ENCODE data around the gene CPEB2.
"Not testable (repeated sequence)": the region's sequence is repeated elsewhere in the genome, so short reads cannot be mapped to it uniquely, and the experiment has no call there.

Gene CPEB2

GRCh38 chr4:15084780-15085179, 82.5 kb downstream of the CPEB2 start:
- H2AK5ac ChIP-seq (ENCODE audit: low read depth, low read length) = no peak overlapping the region
- H3K4me1 ChIP-seq (ENCODE audit: control insufficient read depth in 2 of 2, insufficient read depth in 1 of 2, low read depth in 1 of 2, low read length in 2 of 2) = no peaks in the 10 kb centered on the region
- no peak overlapping the region for H3K18ac ChIP-seq (ENCODE audit: low read length)
- no peaks in the 10 kb centered on the region for H3K9me3 ChIP-seq (replicated peaks in 1 of 2; ENCODE audit: control insufficient read depth in 2 of 2, insufficient read depth in 1 of 2, low read depth in 1 of 2, low read length in 2 of 2)
- no peak overlapping the region for H3K27ac ChIP-seq (replicated peaks; ENCODE audit: low read length)
- WGBS, 2 donors (ENCODE audit: extremely low coverage in 2 of 2, insufficient read length in 2 of 2, insufficient replicate concordance in 1 of 2) = no CpG with 5 or more reads among the region's 1 CpG
- no peak overlapping the region for H2AFZ ChIP-seq (ENCODE audit: low read length)
- DNase-seq (ENCODE audit: low spot score) = no peak
- H3K79me1 ChIP-seq (ENCODE audit: low read depth, low read length) = no peaks in the 10 kb centered on the region
- no peak overlapping the region for H2BK120ac ChIP-seq (ENCODE audit: low read depth, low read length)
- H3K4me3 ChIP-seq (ENCODE audit: low read length in 2 of 2) = no peak overlapping the region
- no peak overlapping the region for H2BK15ac ChIP-seq (ENCODE audit: low read length)
- H2BK5ac ChIP-seq (ENCODE audit: low read length) = no peak overlapping the region
- H3K27me3 ChIP-seq (ENCODE audit: control insufficient read depth in 3 of 3, insufficient read depth in 3 of 3, low read depth in 1 of 3, low read length in 3 of 3) = no peaks in the 10 kb centered on the region
- H3K4ac ChIP-seq (ENCODE audit: low read length) = no peak overlapping the region
- no peak overlapping the region for H3K4me2 ChIP-seq (ENCODE audit: insufficient read depth, low read length, poor library complexity, severe bottlenecking)
- H3K23ac ChIP-seq (ENCODE audit: low read depth, low read length, poor library complexity) = no peak overlapping the region
- no peak overlapping the region for H3K14ac ChIP-seq (ENCODE audit: low read length)
- no peak overlapping the region for H2BK12ac ChIP-seq (ENCODE audit: low read length)
- H3K36me3 ChIP-seq (replicated peaks in 1 of 2; ENCODE audit: control insufficient read depth in 2 of 2, insufficient read depth in 2 of 2, low read length in 2 of 2) = no peaks in the 10 kb centered on the region
- H4K8ac ChIP-seq (ENCODE audit: low read depth, low read length) = no peak overlapping the region
- H3K9ac ChIP-seq (ENCODE audit: low read depth, low read length, poor library complexity) = no peak overlapping the region
- no peak overlapping the region for H4K91ac ChIP-seq (ENCODE audit: low read depth, low read length, poor library complexity)

- H2BK120ac ChIP-seq (ENCODE audit: low read depth, low read length); H3K23ac ChIP-seq (ENCODE audit: low read depth, low read length, poor library complexity); H3K9me3 ChIP-seq (replicated peaks in 1 of 2; ENCODE audit: control insufficient read depth in 2 of 2, insufficient read depth in 1 of 2, low read depth in 1 of 2, low read length in 2 of 2); H2BK5ac ChIP-seq (ENCODE audit: low read length); H3K9ac ChIP-seq (ENCODE audit: low read depth, low read length, poor library complexity); H3K27ac ChIP-seq (replicated peaks; ENCODE audit: low read length); H3K4me2 ChIP-seq (ENCODE audit: insufficient read depth, low read length, poor library complexity, severe bottlenecking); H3K27me3 ChIP-seq (ENCODE audit: control insufficient read depth in 3 of 3, insufficient read depth in 3 of 3, low read depth in 1 of 3, low read length in 3 of 3); H4K8ac ChIP-seq (ENCODE audit: low read depth, low read length); DNase-seq (ENCODE audit: low spot score); H3K4me3 ChIP-seq (ENCODE audit: low read length in 2 of 2); H2AK5ac ChIP-seq (ENCODE audit: low read depth, low read length); H3K4me1 ChIP-seq (ENCODE audit: control insufficient read depth in 2 of 2, insufficient read depth in 1 of 2, low read depth in 1 of 2, low read length in 2 of 2); H4K91ac ChIP-seq (ENCODE audit: low read depth, low read length, poor library complexity); H3K14ac ChIP-seq (ENCODE audit: low read length); H3K79me1 ChIP-seq (ENCODE audit: low read depth, low read length); H3K18ac ChIP-seq (ENCODE audit: low read length); H3K36me3 ChIP-seq (replicated peaks in 1 of 2; ENCODE audit: control insufficient read depth in 2 of 2, insufficient read depth in 2 of 2, low read length in 2 of 2); H2BK12ac ChIP-seq (ENCODE audit: low read length); H2BK15ac ChIP-seq (ENCODE audit: low read length); H3K4ac ChIP-seq (ENCODE audit: low read length); H2AFZ ChIP-seq (ENCODE audit: low read length): not testable (repeated sequence)
- no CpG with 5 or more reads among the region's 3 CpGs for WGBS, 2 donors (ENCODE audit: extremely low coverage in 2 of 2, insufficient read length in 2 of 2, insufficient replicate concordance in 1 of 2)
These were observed 83.5 kb downstream of the CPEB2 start for GRCh38 chr4:15085762-15086161.

DNA sequence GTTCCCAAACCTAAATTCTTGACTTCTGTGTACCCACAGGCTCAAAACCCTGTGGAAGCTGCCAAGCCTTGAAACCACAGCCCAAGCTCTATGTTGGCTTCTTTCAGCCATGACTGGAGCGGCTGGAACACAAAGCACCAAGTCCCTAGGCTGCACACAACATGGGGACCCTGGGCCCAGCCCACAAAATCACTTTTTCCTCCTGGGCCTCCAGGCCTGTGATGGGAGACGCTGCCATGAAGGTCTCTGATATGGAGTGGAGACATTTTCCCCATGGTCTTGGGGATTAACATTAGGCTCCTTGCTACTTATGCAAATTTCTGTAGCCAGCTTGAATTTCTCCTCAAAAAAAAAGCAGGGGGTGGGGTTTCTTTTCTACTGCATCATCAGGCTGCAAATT, 84.0 kb downstream of the CPEB2 start:
- H2BK12ac ChIP-seq (ENCODE audit: low read length); H3K79me1 ChIP-seq (ENCODE audit: low read depth, low read length); H3K4me1 ChIP-seq (ENCODE audit: control insufficient read depth in 2 of 2, insufficient read depth in 1 of 2, low read depth in 1 of 2, low read length in 2 of 2); H4K8ac ChIP-seq (ENCODE audit: low read depth, low read length); H3K14ac ChIP-seq (ENCODE audit: low read length); H2BK5ac ChIP-seq (ENCODE audit: low read length); H3K23ac ChIP-seq (ENCODE audit: low read depth, low read length, poor library complexity); H3K27ac ChIP-seq (replicated peaks; ENCODE audit: low read length); H3K18ac ChIP-seq (ENCODE audit: low read length); DNase-seq (ENCODE audit: low spot score); H2AFZ ChIP-seq (ENCODE audit: low read length); H3K9me3 ChIP-seq (replicated peaks in 1 of 2; ENCODE audit: control insufficient read depth in 2 of 2, insufficient read depth in 1 of 2, low read depth in 1 of 2, low read length in 2 of 2); H3K4ac ChIP-seq (ENCODE audit: low read length); H3K4me2 ChIP-seq (ENCODE audit: insufficient read depth, low read length, poor library complexity, severe bottlenecking); H2AK5ac ChIP-seq (ENCODE audit: low read depth, low read length); H2BK120ac ChIP-seq (ENCODE audit: low read depth, low read length); H3K4me3 ChIP-seq (ENCODE audit: low read length in 2 of 2); H4K91ac ChIP-seq (ENCODE audit: low read depth, low read length, poor library complexity); H2BK15ac ChIP-seq (ENCODE audit: low read length); H3K36me3 ChIP-seq (replicated peaks in 1 of 2; ENCODE audit: control insufficient read depth in 2 of 2, insufficient read depth in 2 of 2, low read length in 2 of 2); H3K27me3 ChIP-seq (ENCODE audit: control insufficient read depth in 3 of 3, insufficient read depth in 3 of 3, low read depth in 1 of 3, low read length in 3 of 3); H3K9ac ChIP-seq (ENCODE audit: low read depth, low read length, poor library complexity): not testable (repeated sequence)
- no CpG with 5 or more reads among the region's 2 CpGs for WGBS, 2 donors (ENCODE audit: extremely low coverage in 2 of 2, insufficient read length in 2 of 2, insufficient replicate concordance in 1 of 2)

- no peak overlapping the region for H4K8ac ChIP-seq (ENCODE audit: low read depth, low read length)
- no peak overlapping the region for H2AK5ac ChIP-seq (ENCODE audit: low read depth, low read length)
- no CpG with 5 or more reads among the region's 4 CpGs for WGBS, 2 donors (ENCODE audit: extremely low coverage in 2 of 2, insufficient read length in 2 of 2, insufficient replicate concordance in 1 of 2)
These were observed 86.2 kb downstream of the CPEB2 start for GRCh38 chr4:15088394-15089035.

More at GRCh38 chr4:15088394-15089035, 86.2 kb downstream of the CPEB2 start:
- Histone ChIP-seq H3K18ac (ENCODE audit: low read length) (no peak overlapping the region), H3K4me3 (ENCODE audit: low read length in 2 of 2) (no peak overlapping the region), H3K9ac (ENCODE audit: low read depth, low read length, poor library complexity) (no peak overlapping the region), H3K4me2 (ENCODE audit: insufficient read depth, low read length, poor library complexity, severe bottlenecking) (no peak overlapping the region), H3K27me3 (ENCODE audit: control insufficient read depth in 3 of 3, insufficient read depth in 3 of 3, low read depth in 1 of 3, low read length in 3 of 3) (no peaks in the 10 kb centered on the region), H2BK12ac (ENCODE audit: low read length) (no peak overlapping the region), H3K4me1 (ENCODE audit: control insufficient read depth in 2 of 2, insufficient read depth in 1 of 2, low read depth in 1 of 2, low read length in 2 of 2) (no peaks in the 10 kb centered on the region), H2BK15ac (ENCODE audit: low read length) (no peak overlapping the region), H3K14ac (ENCODE audit: low read length) (no peak overlapping the region), H2BK120ac (ENCODE audit: low read depth, low read length) (no peak overlapping the region), H2BK5ac (ENCODE audit: low read length) (no peak overlapping the region), H2AFZ (ENCODE audit: low read length) (no peak overlapping the region), H3K36me3 (replicated peaks in 1 of 2; ENCODE audit: control insufficient read depth in 2 of 2, insufficient read depth in 2 of 2, low read length in 2 of 2) (no peaks in the 10 kb centered on the region), H3K9me3 (replicated peaks in 1 of 2; ENCODE audit: control insufficient read depth in 2 of 2, insufficient read depth in 1 of 2, low read depth in 1 of 2, low read length in 2 of 2) (no peaks in the 10 kb centered on the region), H3K4ac (ENCODE audit: low read length) (no peak overlapping the region), H3K79me1 (ENCODE audit: low read depth, low read length) (no peaks in the 10 kb centered on the region), H3K27ac (replicated peaks; ENCODE audit: low read length) (no peak overlapping the region), H3K23ac (ENCODE audit: low read depth, low read length, poor library complexity) (no peak overlapping the region), H4K91ac (ENCODE audit: low read depth, low read length, poor library complexity) (no peak overlapping the region)
- DNase-seq (ENCODE audit: low spot score) = no peak
